Ovary (tissue), 9 donors: Measurements from ENCODE around the gene MKI67. TPM values are rescaled to one million over a fixed set of nuclear protein-coding genes. Genes with fewer than 3 reads are reported as not detected.

Source experiments
- DNase-seq, 5 donors: peaks; one replicate each; pipeline ENCODE4 v3.0.0-alpha.2; 2019 to 2020
- H3K27ac ChIP-seq, 2 donors: fragments of 200-600 bp; one replicate each; pipeline versions ENCODE4 v1.5.1 to v1.8.0; 2019 to 2022
- H3K27me3 ChIP-seq: fragments of 200-600 bp; one replicate; pipeline ENCODE4 v1.8.0; 2022
- H3K36me3 ChIP-seq: fragments of 200-600 bp; sonication (generic); one replicate; pipeline ENCODE4 v1.5.1; 2019
- H3K4me1 ChIP-seq: one replicate; pipeline ENCODE4 v1.8.1; 2013; ENCODE audit warnings: mild to moderate bottlenecking, moderate library complexity; ENCODE audit not compliant: insufficient read depth
- H3K4me3 ChIP-seq: fragments of 200-600 bp; sonication (generic); one replicate; pipeline ENCODE4 v1.5.1; 2017
- H3K9me3 ChIP-seq, 2 donors: fragments of 200-600 bp in 1 of 2; sonication (generic) in 1 of 2; one replicate each; pipeline versions ENCODE4 v1.5.1 to v1.8.1; 2013 to 2019; ENCODE audit warnings: mild to moderate bottlenecking in 1 of 2, moderate library complexity in 1 of 2
- CTCF ChIP-seq, 3 donors: fragments of 450-650 bp in 2 of 3; fragments of 200-600 bp in 1 of 3; IDR thresholded peaks; one replicate each; pipeline versions ENCODE4 v1.5.1 to v1.8.0; 2016 to 2022; ENCODE audit warnings: antibody characterized with exemption in 3 of 3, mild to moderate bottlenecking in 1 of 3
- EP300 ChIP-seq: sonication (generic); formaldehyde crosslinking; IDR thresholded peaks from one replicate; pipeline ENCODE4 v1.6.1; 2017; ENCODE audit warnings: antibody characterized with exemption
- POLR2A ChIP-seq: fragments of 450-650 bp; IDR thresholded peaks from one replicate; pipeline ENCODE4 v1.6.1; 2017; ENCODE audit warnings: antibody characterized with exemption, mild to moderate bottlenecking, moderate library complexity
- WGBS, 3 donors: extraction: QIAGEN DNeasy Blood & Tissue Kit in 1 of 3; methylation state at CpG; one replicate each; pipeline versions ENCODE4 v1.1.5 to v1.1.7; 2013 to 2017; 5-methylcytosine and 5-hydroxymethylcytosine counted together
- intact Hi-C, 4 donors: fragments of 100-400 bp; cut with DNase I; formaldehyde crosslinking; loops; one replicate each; pipeline versions ENCODE4 v1.11.0 to v1.15.1; 2022 to 2023
- polyA plus RNA-seq, 2 donors: library from polyadenylated mRNA; stranded (reverse); fragments of 200-250 nt in 1 of 2; fragments of 350-450 nt in 1 of 2; fragmentation: Illumina TruSeq in 1 of 2; extraction: RNeasy Lipid Tissue Mini Kit (QIAGEN cat#74804) in 1 of 2; gene quantifications; one replicate each; pipeline ENCODE4 v1.2.3, GENCODE V29; 2013 to 2014
- total RNA-seq, 7 donors: library from RNA; depleted of rRNA in 2 of 7; stranded (reverse); fragments of >200 nt in 2 of 7; fragmentation: NEBNext Ultra II Directional in 3 of 7; extraction: Animal tissue kit (Norgen Biotek cat#: 25700) in 3 of 7; gene quantifications; one replicate each; pipeline versions ENCODE4 v1.1.0 to v1.2.4, GENCODE V29; 2016 to 2023
- donor health status: DM: no; HTN: no; CAD: no; lungs with moderate emphysema.
- donor health status: DM: no; HTN: no; CAD: no.
- donor health status: Bipolar disorder and iron deficiency.
- donor health status: DM: yes; HTN: yes; CAD: no.
- donor health status: DM: no; HTN: no; CAD: no.
- donor health status: DM: yes; HTN: yes; CAD: no.

MKI67 gene
- total and polyA plus RNA-seq, 9 donors: 0.10 to 3.6 (median 0.71) TPM; not detected in 1

DNA sequence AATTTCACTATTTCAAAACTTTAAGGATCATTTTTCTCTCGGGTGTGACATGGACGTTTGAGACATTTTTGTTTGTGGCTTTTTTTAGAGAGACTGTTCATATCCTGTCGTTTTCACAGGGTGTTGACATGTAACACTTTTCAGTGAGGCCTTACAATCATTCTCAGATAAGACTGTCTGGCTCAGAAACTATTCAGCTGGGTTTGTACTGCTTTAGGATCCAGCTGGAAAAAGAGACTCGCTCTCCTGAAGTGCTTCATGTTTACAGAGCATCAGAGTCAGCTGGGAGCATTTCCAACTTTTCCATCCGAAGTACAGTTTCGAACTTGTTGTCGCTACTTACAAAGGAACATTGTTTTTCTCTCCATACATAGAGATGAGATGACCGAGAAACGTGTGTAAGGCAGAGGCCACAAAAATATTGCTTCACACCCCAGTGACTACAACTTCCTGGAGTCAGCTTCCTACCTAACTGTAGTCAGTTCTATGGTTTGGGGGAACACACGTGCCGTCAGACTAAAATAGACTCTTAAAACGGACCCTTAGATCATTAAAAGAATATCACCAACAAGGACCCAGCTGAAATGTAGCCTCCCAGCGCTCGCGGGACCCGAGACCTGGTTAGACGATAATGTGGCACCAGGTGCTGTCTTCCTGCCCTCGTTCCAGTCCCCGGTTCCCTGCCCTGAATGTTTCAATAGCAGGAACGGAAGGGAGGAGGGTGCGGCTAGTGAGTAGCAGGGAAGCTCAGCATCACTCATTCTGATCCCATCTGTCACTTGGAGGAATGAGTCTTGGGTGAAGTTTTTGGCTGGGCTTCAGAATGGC lies 78.0 kb downstream of the MKI67 start:
- H3K4me1 ChIP-seq: peaks cover 4% of the 10 kb centered on the region

DNA sequence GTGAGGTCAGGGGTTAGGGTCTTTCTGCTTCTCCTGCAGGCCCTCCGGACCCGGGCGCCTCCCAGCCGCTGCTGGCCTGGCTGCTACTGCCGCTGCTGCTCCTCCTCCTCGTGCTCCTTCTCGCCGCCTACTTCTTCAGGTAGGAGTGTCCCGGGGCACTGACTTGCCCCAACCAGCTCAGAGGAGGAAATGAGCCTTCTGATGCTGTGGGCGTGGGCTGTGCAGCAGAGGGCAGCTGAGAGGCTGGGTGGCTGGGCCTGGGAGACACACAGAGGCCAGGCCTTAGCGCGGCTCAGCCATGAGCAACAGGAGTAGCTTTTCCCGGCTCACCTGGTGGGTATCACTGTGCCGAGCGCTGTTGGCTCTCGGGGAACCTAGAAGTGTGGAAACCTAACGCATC lies 78.9 kb downstream of the MKI67 start:
- Histone ChIP-seq H3K4me1 (peaks cover 4% of the 10 kb centered on the region), H3K9me3 (no peaks in the 10 kb centered on the region), H3K27me3 (no peaks in the 10 kb centered on the region), H3K4me3 (no peak overlapping the region), H3K27ac (no peak overlapping the region), H3K36me3 (no peaks in the 10 kb centered on the region)
- WGBS, 3 donors: 63 to 73% (median 68%) methylated on average over 17 of the region's 17 CpGs
- DNase-seq: peak in 1 of 5 donors; percentile 10
- TF ChIP-seq EP300 (no peak), CTCF (IDR thresholded peaks at IDR 0.05) (no peak), POLR2A (no peak)
- intact Hi-C loops: no loop called here

More for the DNA sequence above, 78.0 kb downstream of the MKI67 start:
- WGBS, 3 donors: 36 to 48% (median 45%) methylated on average over 21 of the region's 21 CpGs
- no peaks in the 10 kb centered on the region for H3K27me3 ChIP-seq
- no peaks in the 10 kb centered on the region for H3K36me3 ChIP-seq
- intact Hi-C loops: no loop called here
- no peak overlapping the region for H3K27ac ChIP-seq
- DNase-seq: peak in 1 of 5 donors; percentile 11
- H3K4me3 ChIP-seq: no peak overlapping the region
- TF ChIP-seq EP300: no peak
- TF ChIP-seq POLR2A: no peak
- no peak for TF ChIP-seq CTCF (IDR thresholded peaks at IDR 0.05)
- no peaks in the 10 kb centered on the region for H3K9me3 ChIP-seq

- no peak overlapping the region for H3K4me3 ChIP-seq
- peaks cover 4% of the 10 kb centered on the region for H3K4me1 ChIP-seq
- DNase-seq: peak in 1 of 5 donors; percentile 19
- no peak for TF ChIP-seq POLR2A
- no peak for TF ChIP-seq EP300
- TF ChIP-seq CTCF (IDR thresholded peaks at IDR 0.05): no peak
- H3K9me3 ChIP-seq: no peaks in the 10 kb centered on the region
- no peaks in the 10 kb centered on the region for H3K36me3 ChIP-seq
- H3K27ac ChIP-seq: no peak overlapping the region
- H3K27me3 ChIP-seq: no peaks in the 10 kb centered on the region
- intact Hi-C loops: no loop called here
- WGBS, 3 donors: 90 to 97% (median 96%) methylated on average over 10 of the region's 10 CpGs
Measured at GRCh38 chr10:128046953-128047290, 79.3 kb downstream of the MKI67 start.

Other genes starting within 250 kb of the MKI67 start
- gene CLRN3, start 233.5 kb downstream of the MKI67 start, total RNA-seq: under 1 TPM in 1 of 7 donors, not detected in 6; 0.24 TPM
- gene CLRN3, start 233.5 kb downstream of the MKI67 start, polyA plus RNA-seq: not detected
- 10 to 100 TPM in 2 of 7 donors, 1 to 10 TPM in 5; 4.1 to 15.5 (median 7.4) TPM for gene PTPRE, start 219.3 kb downstream of the MKI67 start, total RNA-seq
- gene PTPRE, start 219.3 kb downstream of the MKI67 start, polyA plus RNA-seq: 1 to 10 TPM; 2.1 to 6.9 TPM